GM21423 (cell line): ENCODE measurements around the gene SERP1.

Experiments used
- ATAC-seq: cut with Tn5 transposase; IDR thresholded peaks from one replicate; pipeline ENCODE4 v1.9.1; 2021; ENCODE audit warnings: mild to moderate bottlenecking, moderate library complexity; ENCODE audit not compliant: unreplicated experiment

The SERP1 gene

DNA sequence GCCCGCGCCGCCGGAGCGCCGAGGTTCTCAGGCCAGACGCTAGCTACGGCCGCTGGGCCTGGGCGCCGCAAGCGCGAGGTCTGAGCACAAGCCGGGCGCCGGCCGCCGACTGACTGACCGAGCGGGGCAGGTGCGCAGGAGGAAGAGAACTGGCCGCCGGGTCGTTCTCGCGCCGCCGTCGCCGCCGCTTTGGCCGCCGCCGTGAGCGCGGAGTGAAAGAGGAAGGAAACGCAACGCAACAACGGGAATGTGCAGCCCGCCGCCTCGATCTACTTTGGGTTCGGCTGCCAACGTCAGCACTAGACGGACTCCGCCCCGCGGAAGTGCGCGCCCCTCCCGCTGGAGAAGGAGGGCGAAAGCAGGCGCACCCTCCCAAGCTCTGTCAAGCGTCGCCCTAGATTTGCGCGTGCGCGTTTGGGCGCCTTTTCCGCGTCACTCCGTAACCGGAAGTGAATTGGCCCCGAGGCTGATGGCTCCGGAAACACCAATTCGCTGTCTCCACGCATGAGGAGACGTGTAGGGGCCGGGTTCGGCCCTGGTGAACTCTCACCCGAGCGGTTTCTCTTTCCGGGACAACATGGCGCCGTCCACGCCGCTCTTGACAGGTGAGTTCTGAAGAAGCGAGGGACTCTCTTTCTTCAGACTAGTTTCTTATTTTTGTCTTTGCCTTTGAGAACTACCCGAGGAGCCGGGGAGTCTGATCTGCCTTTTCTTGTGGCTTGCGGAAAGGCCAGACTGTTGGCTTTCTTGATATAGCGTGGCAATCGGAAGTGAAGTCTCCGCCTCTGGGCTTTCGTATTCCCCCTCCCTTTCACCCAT, at the start of gene SERP1, which contains the start of gene EIF2A:
TSS of gene SERP1 (minus strand) at position 271 of the 819 bp plus-strand sequence. CDS start 361 bp downstream, outside the sequence.
TSS of gene EIF2A (plus strand) at position 562 of the 819 bp plus-strand sequence. CDS start at position 578, 16 bp downstream.
- ATAC-seq, result peak; percentile 91

GRCh38 chr3:150594150-150594549, 47.9 kb upstream of the SERP1 start:
- ATAC-seq, result no peak

GRCh38 chr3:150589759-150590158, 43.5 kb upstream of the SERP1 start:
- no peak for ATAC-seq

- no peak for ATAC-seq
Observed at GRCh38 chr3:150588027-150588830, 41.9 kb upstream of the SERP1 start.

DNA sequence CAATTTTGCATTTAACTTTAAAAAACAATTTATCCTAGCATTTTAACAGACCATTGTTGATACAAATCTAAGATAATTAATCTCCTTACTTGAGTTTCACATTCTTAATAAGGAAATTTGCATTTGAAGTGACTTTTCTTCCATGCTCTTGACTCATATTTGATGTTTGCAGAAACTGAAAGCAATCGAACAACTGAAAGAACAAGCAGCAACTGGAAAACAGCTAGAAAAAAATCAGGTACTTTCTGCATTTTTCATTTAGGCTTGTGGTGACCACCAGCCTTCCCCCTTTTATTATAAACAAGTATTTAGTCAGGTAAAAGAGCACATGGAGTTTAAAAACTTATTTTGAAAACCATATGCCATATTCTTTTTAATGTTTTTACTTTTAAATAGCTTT, 36.7 kb upstream of the SERP1 start:
- peak; percentile 57 for ATAC-seq

DNA sequence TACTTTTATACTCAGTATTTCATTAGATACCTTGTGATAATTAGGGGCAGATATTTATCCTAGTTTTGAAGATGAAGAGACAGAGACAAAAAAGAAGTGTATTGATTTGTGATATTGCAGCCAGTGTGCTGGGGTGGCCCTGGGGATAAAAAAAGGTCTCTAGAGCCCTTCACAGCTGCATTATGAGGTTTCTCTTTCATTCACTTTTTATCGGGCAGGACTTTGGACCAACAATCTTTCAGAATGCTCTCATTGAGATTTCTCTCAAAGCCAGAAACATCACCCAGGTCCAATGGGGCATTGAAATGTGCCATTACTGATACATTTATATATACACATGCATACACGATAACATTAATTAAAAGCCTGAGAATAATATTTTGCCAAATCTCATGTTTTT, 36.3 kb upstream of the SERP1 start:
- peak; percentile 52 for ATAC-seq

- no peak for ATAC-seq
Observed at GRCh38 chr3:150581174-150581573, 34.9 kb upstream of the SERP1 start.

DNA sequence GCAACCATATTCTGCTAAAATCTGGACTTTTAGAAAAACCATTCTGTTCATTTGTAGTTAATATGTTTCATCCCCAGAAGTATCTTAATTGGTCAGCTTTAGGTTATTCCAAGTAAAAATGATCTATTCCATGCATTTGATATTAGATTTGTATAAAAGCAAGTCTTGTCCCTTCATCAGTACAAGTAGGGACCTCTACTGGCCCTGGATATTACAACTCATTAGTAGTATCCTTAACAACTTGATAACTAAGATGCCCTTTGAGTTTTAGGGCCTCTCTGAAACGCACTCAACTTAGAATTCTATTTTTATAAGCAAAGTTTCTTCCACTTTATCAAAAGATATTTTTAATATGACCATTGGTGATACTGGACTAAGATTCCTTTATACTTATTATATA, 31.6 kb upstream of the SERP1 start:
- no peak for ATAC-seq

- ATAC-seq, result no peak
Observed at GRCh38 chr3:150567328-150567727, 21.0 kb upstream of the SERP1 start.

- ATAC-seq, result no peak
Observed at GRCh38 chr3:150564243-150564642, 17.9 kb upstream of the SERP1 start.

DNA sequence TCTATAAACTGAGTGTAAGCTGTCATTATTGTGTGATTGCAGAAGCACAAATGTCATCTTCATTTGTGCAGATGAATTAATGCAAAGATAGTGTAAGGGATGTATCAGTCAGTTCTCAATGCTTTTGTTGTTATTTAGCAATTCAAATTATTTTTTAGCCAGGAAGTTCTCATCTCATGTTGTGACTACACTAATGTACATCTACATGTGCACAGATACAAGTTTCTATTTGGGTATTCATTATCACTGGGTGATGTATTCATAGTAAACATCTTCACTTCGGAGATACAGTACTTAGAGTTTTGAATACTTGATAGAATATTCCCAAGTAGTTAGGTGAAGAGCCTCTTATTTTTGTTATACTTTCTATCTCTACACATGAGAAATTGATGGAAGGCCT, 11.4 kb upstream of the SERP1 start:
- ATAC-seq, result no peak

DNA sequence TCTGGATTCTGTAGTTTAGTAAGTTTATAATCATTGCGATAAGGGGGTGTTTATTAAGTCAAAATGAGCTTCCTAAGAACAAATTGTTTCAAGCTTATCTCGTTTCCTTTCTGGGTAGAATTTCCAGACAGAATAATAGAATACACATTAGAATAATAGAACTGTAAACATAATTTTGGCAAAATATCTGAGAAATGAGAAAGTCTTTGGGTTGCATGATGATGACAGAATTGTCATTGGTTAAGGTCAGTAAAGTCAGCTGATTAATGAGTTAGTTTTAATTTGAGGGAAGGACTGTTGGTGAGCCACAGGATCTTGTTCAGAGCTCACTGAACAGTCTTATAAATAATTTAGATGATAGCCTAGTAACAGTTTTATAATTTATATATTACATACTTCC, 10.5 kb upstream of the SERP1 start:
- ATAC-seq, result no peak

DNA sequence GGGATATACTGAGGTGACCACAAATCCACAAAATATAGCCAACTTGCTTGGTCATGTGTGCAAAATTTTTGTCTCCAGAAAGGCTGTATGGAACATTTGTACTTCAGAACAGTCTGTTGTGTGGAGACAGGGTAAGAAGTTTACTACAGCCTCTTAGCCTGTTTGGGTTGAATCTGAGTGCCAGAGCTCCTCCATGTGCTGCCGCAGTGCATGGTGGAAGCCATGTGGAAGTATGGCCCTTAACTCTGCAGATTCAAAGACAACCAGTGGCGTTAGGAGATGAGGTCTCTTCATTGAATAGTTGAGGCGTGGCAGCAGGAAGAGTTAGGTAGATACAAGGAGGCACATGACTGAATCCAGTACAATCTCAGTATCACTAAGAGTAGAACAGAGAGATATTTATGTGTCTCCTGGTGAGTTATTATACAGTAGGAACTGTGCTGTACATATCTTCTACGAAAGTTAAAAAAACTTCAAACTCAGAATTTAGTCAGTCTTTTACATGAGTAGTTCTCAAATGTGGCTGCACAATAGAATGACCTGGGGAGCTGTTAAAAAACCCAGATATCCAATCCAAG, 9.7 kb upstream of the SERP1 start:
- ATAC-seq, result no peak

DNA sequence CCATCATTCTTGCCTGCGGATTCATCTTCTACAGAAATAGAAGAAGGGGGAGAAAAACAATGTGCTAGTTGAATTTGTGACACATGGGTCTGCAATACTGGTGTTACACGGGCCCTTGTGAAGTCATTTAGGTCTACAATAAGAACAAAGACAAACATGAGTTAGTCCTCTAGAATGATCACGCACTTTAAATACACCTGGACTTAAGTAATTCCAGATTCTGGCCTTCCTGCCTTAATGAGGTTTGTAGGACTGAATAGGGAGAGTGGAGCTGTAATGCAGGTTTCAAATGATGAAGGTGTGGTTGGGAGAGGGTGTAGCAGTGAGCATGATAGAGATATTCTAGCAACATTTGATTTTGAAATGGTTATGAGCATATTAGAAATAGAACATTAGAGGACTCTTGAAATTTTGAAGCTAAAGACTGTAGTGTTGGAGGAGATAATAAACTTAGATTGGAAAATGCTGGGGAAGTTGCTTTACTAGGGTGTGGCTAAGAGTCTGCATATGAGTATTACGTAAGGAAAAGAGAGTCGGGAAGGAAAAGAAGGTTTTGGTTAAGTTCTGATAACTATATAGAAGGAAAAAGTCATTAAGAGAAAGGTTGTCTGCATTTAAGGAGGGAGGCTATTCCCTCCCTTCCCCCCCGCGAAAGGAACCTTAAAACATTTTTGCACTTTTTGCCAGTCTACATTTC, 897 bp upstream of the SERP1 start:
- no peak for ATAC-seq

DNA sequence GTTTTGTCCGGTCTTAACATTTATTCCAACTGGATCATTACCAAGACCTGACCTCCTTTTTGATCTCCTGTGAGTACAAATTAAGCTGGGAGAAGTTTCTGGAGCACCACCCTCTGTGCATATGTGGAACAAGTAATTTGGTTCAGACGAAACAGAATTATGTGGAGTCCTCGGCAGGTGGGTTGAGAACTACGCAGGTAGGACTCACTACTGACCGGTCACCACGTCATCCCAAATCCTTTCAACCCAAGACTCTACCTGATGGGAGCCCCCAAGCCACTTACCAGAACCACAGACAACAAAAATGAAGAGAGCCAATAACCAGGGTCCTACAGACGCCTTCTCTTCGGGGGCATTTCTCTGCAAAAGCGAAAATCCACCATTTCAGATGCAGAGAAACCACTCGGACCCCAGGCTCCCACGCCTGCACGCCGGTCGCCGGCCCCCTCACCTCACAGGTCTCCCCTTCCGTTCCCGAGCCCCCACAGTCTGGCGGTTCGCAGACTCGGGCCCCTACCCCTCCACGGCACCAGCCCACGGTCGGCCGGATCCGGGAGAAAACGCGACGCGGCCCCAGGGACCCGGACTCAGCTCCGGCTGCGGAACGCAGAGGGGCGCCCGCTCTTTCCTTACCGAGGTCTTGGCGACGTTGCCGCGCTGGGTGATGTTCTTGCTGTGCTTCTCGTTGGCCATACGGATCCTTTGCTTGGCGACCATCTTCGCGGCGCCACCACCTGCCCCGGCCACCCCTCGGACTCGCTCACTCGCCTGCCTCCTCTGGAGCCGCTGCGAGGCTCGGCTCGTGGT, 674 bp downstream of the SERP1 start:
- ATAC-seq, result peak; percentile 14

GRCh38 chr3:150544726-150545125, 1.6 kb downstream of the SERP1 start:
- ATAC-seq, result no peak

- ATAC-seq, result no peak
Observed at GRCh38 chr3:150544041-150544440, 2.3 kb downstream of the SERP1 start.

- ATAC-seq, result no peak
Observed at GRCh38 chr3:150543531-150543930, 2.8 kb downstream of the SERP1 start.

GRCh38 chr3:150543128-150543527, 3.2 kb downstream of the SERP1 start:
- no peak for ATAC-seq

- no peak for ATAC-seq
Observed at GRCh38 chr3:150540991-150541390, 5.3 kb downstream of the SERP1 start.
